GM19351 (cell line): ENCODE measurements around the gene ARRDC4.

Experiments used
- ATAC-seq: cut with Tn5 transposase; IDR thresholded peaks from one replicate; pipeline ENCODE4 v1.9.1; 2021; ENCODE audit warnings: mild to moderate bottlenecking, moderate library complexity; ENCODE audit not compliant: unreplicated experiment

Gene ARRDC4

DNA sequence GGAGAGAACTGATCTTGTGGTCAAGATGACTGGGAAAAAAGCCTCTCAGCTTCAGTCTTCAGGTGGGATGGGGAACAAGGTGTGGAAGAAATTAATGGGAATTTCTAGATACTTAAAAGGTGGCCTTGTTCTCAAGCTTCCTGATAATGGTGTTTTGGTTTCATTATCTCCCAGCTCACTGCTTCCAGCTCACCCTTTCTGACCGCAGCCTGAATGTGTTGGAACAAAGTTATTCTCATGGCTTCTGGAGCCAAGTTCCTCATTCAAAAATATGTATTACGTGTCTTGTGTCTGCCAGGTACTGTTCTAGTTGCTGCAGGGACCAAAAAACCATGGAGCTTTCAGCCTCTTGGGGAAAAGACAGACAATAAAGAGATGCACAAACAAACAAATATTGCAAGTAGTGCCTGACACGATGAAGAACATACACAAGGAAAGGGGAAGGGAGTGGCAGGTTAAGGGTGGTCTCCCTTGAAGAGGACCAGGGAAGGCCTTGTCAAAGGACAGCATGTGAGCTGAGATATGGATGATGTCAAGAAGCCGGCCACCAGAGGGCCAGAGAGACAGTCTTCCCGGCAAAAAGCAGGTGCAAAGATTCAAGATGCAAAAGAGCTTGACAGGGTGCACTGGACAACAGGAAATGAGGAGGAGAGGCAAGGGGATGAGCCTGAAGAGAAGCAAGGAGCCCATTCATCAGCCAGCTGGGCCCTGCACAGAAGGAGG lies 35.5 kb downstream of the ARRDC4 start:
- ATAC-seq: no peak

DNA sequence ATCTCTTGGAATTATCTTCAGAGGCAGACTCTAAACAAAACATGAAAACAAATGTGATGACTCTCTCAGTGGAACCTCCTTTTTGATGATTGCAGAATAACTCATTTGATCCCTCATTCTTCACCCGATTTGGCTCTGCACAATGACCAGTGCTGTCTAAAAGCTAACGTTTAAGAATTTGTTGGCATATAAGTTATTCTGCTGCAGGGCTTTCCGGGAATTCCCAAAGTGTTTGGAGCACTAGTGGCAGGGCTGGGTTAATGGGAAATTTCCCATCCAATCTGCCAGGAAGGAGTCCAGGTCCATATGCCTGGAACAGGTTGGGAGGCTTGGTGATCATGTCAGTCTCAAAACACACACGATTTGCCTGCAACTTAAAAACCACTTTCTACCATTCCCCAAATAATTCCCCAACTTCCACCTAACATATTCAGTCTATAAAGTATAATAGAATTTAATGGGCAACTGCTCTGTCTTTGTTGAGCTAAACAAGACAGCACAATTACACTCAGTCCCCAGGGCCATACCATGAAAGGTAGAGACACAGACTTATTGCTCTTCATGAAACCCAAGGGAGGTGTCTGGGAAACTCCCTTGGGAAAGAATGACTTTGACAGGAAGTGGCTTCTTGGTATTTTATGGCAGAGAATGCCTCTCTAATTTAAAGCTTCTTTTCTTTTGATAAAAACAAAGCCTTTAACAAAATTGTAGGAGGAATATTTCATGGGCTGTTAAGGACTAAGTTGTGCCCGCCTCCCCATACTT lies 38.0 kb downstream of the ARRDC4 start:
- ATAC-seq: no peak

DNA sequence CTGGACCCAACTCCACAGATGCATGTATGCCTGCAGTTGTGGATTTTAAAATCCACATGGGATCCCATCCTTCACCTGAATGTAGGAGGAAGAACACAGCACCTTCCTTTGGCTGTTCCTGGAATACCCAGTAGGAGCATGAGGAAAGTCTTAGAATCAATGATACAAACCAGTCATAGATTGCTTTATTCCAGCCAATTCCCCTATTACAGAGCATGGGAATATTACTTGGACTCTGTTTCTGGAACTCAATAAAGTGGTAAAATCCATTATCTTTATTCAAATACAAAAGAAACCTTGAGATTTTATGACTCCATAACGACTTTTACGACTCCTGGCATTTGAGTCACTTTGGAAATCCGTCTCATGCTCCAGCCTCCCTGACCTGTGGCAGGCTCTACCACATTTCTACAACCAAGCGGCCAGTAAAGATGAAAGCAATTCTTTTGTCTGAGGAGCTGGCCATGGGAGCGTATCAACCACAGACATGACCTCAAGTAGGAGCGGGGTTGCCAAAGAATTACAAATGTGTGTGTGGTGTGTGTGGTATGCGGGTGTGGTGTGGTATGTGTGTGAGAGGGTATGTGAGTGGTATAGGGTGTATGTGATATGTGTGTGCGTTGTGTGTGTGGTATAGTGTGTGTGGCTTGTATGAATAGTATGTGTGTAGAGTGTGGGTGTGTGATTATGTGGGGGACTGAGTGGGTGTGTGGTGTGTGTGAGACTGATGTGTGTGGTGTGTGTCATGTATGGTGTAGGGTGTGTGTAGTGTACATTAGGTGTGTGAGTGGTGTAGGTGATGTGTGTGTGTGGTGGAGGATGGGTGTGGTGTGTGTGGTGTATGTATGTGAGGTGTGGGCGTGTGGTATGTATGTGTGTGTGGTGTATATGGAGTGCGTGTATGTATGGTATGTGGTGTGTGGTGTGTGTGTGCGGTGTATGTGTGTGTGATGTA lies 40.0 kb downstream of the ARRDC4 start:
- no peak for ATAC-seq

DNA sequence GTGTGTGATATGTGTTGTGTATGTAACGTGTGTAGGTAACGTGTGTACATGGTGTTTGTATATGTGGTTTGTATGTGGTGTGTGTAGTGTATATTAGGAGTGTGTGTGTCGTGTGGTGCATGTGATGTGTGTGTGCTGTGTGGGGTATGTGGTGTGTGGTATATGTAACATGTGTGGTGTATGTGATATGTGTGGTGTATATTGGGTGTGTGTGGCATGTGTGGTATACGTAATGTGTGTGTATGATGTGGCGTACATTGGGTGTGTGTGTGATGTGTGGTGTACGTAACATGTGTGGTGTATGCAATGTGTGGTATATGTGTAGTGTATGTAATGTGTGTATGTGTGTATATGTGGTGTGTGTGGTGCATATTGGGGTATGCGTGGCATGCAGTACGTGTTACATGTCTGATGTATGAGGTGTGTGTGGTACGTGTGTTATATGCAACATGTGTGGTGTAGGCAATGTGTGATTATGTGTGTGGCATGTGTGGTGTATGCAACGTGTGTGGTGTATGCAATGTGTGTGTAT lies 41.2 kb downstream of the ARRDC4 start:
- no peak for ATAC-seq

DNA sequence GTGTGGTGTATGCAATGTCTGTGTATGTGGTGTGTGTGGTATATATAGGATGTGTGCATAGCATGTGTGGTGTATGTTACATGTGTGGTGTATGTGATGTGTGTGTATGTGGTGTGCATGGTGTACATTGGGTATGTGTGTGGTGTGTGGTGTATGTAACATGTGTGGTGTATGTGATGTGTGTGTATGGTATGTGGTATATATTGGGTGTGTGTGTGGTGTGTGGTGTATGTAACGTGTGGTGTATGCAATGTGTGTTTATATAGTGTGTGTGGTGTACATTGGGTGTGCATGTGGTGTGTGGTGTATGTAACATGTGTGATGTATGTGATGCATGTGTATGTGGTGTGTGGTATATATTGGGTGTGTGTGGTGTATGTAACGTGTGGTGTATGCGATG lies 41.9 kb downstream of the ARRDC4 start:
- no peak for ATAC-seq

DNA sequence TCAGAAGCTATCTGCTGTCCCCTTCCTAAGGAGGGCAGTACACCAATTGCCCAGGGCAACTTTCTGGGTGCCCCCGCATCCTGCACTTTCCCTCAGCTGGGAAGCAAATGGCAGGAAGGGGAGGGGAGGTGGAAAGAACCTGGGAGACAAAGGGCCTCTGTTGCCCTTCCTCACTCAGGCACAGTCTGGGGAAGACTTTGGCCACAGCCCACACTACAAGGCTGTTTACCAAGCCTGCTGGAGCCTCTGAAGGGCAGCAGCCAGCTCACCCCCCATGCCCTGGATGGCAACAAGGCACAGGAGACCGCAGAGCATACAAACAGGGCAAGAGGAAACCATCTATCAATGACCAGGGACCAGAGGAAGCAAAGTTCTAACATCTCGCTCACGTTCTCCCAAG lies 42.4 kb downstream of the ARRDC4 start:
- no peak for ATAC-seq

DNA sequence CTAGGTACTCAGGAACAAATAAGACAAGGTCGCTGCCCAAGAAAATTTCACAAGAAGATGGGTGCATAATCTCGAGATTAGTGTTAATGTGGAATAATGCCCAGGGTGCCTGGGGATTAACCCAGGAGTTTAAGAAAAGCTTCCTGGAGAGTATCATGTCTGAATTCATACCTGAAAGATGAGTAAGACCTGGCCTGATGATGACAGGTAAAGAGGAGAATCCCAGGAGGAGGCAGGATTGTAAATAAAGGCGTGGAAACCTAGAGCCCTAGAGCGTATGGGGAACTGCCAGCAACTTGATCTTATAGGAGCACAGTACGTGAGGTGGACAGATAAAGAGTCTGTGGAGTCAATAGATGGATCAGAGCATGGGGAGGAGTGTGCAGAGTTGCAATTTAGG lies 43.0 kb downstream of the ARRDC4 start:
- ATAC-seq: no peak

DNA sequence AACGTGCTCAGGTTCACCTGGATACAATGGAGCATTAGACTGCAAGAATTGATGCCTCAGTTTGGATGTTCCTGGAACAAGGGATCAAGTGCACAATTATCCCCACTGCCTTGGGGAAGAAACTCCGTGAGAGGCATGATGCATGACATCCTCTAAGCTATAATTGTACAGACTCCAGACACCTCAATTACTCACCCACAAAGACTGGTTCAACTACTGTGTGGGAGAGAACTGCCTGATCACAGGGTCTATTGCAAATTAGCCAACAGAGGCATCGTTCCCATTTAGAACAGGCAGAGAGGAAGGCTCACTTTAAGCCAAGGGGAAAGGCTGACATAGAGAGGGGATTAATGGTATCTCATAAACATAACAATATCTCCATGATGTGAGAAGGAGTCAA lies 43.5 kb downstream of the ARRDC4 start:
- ATAC-seq: no peak

DNA sequence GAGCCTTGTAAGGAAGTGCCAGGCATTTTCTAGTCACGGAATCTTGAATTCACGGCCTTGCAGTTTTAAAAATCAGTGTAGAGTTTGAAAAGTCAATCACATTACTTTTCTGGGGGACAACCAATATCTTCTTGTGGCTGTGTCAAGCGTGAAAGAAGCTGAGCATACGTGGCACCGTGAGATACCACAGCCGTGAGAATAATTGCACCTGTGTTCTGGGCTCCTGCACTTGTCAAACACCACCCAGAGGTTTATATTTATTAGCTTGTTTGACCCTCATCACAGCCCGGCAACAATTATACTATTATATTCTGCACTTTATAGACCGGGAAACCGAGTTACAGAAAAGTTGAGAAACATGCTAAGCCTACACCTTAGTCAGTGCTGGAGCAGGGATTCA lies 45.2 kb downstream of the ARRDC4 start:
- ATAC-seq: no peak

DNA sequence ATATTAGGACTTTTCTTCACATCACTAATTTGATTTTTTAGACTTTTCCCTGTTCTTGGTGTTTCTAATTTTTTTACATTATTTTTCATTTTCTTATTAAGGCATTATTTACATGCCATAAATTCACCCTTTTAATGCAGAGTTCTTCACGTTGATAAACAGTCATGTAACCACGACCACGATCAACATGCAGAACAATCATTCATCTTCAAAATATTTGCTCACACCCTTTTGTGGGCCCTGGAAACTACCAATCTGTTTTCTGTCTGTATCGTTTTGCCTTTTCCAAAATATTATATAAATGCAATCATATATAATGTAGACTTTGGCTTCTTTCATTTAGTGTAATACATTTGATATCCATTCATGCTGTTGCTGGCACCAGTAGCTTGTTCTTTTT lies 48.7 kb downstream of the ARRDC4 start:
- ATAC-seq: no peak

DNA sequence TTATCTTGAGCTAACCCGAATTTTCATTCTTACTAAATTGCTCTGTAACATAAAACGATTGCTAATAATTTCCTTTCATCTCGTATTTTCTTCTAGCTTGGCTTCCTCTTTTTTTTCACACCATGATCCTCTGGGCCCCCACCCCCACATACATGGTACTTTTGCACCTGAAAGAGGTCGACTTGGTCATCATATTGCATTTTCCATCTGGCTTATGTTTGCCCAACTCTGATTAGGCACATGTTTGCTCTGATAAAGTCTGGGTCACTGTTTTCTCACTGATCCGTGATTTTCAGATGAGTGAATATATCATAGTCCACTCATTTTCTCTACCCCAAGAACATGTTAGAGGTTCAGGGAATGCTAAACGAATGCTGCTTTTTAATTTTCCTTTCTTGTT lies 49.5 kb downstream of the ARRDC4 start:
- no peak for ATAC-seq

DNA sequence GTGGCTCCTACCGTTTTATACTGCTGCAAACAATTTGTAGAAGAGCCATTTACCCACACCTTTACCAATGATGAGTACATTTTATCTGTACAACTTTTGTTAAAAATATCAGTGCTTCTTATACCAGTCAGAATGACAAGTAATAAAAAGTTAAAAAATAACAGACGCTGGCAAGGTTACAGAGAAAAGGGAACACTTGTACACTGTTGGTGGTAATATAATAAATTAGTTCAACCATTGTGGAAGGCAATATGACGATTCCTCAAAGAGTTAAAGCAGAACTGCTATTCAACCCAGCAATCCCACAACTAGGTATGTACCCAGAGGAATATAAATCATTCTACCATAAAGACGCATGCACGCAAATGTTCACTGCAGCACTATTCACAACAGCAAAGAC lies 51.9 kb downstream of the ARRDC4 start:
- no peak for ATAC-seq

DNA sequence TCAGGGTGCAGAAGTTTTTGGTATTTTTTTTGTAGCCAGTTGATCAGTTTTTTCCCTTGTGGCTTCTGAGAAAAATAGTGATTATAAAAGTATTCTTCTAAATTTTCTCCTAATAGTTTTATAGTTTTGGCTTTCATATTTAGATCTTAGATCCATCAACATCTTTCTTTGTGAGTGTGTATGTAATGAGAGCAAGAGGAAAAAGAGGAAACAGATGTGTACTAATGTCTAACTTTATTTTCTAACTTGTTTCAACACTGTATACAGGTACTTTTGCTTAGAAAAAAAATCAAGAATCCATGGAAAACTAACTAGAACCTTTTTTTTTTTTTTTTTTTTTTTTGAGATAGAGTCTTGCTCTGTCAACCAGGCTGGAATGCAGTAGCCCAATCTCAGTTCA lies 53.1 kb downstream of the ARRDC4 start:
- ATAC-seq: no peak

DNA sequence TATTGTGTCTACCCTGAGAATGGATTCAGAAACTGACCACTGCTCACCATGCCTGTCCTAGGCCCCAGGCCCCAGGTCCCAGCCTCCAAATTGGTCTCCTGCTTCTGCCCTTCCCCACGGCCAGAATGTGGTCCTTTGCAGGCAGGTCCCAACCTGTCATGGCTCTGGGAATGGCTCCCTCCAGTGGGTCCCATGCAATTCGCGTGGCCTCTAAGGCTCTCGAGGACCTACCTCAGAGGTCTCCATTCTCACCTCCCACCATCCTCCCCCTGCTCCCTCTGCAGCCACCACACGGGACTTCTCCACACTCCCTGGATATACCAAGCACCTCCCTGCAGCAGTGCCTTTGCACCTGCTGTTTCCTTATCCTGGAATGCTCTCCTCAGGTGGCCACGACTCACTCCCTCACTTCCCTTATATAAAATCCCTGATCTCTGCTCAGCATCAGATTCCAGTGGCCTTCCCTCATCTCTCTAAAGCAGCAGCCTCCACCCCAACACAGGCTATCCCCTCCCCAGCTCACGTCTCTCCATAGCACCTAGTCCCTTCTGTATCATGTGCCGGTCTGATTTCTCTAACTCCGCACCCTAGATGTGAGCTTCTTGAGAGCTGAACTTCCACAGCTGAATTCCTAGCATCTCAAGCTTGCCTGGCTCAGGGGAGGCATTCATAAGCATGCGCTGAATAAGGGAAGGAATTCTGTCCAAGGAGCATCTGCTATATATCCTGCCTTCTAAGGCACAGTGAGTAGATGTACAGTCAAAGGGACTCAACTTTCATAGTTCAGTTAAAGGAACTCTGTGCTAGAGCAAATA lies 56.9 kb downstream of the ARRDC4 start:
- no peak for ATAC-seq

DNA sequence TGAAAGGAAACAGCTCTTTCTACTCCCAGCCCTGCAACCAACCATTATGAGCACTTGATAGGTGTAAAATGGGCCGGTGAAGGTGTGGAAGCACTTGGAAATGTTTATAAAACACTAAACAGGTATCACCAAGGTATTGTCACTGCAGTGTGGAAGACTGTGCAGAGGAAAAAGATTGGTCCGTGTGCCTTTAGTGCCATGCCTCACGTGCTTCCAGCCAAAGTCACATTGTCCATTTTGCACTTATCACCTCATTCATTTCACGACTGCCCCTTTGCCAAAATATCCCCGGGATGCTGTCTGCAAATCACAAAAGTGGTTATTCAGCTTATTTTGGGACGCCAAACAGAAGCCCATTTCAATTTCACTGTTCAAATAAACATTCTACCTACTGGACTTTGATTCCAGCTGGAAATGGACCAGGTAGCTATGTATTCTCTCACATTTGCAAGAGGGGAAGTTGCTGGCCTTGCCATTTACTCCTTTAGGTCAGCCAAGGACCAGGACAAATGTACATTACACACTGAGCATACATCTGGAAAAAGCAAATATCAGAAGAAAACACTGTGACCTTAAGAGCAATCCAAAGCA lies 58.4 kb downstream of the ARRDC4 start:
- no peak for ATAC-seq
